GM19395 (cell line): ENCODE measurements around the gene CNTN1.
A peak's percentile ranks its signal among the peaks of the same experiment; 100 is the strongest.

ENCODE experiments used
- ATAC-seq: cut with Tn5 transposase; IDR thresholded peaks from one replicate; pipeline ENCODE4 v1.9.1; 2021; ENCODE audit warnings: mild to moderate bottlenecking, moderate library complexity; ENCODE audit not compliant: unreplicated experiment

The CNTN1 gene

DNA sequence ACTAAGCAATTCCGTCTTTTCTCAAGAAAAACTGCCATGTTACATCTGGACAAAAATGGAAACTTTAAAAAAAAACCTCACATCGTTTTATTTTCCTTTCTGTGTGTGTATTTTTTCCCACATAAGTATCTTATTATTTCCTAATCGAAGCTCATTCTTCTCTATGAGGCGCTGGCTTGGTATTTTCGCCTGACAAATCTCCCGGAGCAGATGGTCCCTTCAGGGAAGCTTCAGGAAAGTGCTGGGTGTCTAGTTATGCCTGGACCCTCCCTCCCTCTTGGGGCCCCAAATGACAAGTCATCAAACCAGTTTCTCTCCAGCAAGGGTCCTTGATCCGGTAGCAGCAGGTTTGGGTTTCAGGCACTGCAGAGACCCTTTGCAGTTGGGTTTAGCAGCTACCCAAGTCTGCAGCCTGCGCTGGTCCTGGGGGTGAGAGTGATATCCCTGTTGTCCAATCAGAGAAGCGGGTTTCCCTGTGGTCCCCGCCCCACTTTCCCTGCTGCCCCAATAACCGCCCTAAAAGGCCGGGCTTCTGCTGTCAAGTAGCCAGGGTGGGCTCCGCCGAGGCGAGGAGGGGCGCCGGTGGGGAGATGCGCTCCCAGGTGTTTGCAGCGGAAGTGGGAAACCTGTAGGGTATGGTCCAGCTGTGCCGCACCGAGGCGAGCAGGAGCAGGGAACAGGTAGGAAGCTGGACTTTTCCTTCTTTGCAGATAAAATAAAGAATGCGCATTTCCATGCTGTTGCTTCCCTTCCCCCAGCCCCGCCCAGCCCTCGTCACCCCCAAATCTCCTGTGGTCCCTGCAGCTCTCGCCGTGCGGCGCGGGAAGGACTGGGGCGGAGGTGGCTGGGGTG, at the start of gene CNTN1:
CNTN1 (plus strand) TSS at position 527 of the 852 bp plus-strand sequence.
- ATAC-seq: peak; percentile 90

GRCh38 chr12:40643506-40643905, 48.7 kb upstream of the CNTN1 start:
- ATAC-seq: no peak

- no peak for ATAC-seq
Observed at GRCh38 chr12:40643976-40644375, 48.3 kb upstream of the CNTN1 start.

DNA sequence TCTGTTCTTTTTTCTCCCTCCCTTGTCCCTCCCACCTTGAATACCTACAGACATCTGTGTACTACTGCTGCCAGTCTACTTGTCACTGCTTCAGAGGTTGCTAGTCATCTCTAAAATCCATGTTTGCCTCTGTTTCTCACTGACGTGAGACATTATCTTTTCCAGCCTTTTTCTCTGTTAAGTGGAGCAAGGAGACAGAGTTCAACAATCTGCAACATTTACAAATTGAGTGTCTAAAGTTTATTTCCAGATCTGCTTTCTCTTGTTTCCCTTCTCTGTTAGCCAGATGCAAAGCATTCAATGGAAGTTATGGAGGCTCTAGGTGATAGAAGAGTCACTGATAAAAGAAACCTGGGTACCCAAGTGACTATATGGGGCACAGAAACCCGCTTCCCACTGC, 47.5 kb upstream of the CNTN1 start:
- no peak for ATAC-seq

DNA sequence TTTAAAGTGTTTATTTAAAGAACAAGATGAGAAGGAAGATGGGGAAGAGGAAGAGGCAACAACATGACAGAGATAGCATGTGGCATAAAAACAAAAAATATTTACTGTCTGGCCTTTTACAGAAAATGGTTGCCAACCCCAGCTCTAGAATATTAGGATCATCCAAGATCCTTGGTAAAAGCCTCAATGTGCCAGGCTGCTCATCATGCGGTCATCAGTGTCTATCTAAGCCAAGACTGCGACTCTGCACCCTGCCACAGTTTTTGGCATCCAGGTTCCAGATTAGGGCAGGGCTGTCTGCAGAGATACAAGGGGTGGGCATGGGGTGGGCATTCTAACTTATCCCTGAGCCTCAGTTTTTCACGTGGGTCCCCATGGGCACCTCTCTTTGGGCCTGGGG, 46.9 kb upstream of the CNTN1 start:
- no peak for ATAC-seq

DNA sequence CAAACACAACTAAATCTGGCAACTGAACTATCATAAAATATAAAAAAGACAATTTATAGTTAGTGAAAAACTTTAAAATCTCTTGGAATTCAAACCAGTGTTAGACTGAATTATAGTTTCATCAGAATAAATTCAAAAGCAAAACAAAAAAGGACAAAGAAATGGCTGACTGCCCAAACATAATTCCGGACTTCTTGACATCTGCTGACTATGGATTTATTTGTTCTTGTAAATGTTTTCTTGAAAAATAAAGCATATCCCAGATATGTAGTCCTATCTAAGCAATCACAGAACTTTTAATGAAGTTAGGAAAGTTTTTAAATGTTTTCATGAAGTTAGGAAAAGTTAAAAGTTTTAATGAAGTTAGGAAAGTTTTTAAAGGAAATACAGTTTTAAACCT, 45.8 kb upstream of the CNTN1 start:
- ATAC-seq: no peak

DNA sequence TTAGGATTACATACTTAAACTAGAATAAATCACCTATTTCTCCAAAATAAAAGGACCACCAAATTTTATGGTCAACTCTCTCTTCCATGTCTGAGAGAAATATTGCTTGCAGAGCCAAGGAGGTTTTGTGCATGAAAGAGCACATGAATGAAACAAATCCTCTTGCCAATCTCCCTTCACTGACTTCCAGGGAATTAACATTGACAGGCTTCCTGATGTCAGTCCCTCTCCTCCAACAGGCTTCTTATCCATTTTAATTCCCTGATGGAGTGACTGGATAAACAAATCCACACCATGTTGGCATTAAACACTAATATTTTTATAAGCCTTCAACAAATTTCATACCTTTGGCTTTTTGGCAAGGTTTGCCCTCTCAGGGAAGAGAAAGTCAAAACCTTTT, 45.3 kb upstream of the CNTN1 start:
- no peak for ATAC-seq

DNA sequence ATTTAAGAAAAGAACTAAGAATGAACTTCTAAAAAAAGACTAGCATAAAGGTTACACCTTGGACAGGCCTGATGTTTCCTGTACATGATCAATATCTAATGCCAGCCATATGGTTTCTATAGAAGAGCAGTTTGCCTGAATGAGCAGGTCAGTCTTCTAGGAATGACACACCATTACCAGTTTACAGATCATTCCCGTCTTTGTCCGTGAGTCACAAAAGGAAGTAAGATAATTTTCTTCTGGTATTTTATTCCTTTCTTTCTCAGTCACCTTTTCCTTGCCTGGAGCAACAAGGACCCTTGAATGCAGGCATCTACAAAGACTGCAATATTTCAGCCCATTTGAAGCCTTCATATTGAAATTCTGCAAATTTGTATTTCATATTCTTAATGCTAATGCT, 44.6 kb upstream of the CNTN1 start:
- no peak for ATAC-seq

DNA sequence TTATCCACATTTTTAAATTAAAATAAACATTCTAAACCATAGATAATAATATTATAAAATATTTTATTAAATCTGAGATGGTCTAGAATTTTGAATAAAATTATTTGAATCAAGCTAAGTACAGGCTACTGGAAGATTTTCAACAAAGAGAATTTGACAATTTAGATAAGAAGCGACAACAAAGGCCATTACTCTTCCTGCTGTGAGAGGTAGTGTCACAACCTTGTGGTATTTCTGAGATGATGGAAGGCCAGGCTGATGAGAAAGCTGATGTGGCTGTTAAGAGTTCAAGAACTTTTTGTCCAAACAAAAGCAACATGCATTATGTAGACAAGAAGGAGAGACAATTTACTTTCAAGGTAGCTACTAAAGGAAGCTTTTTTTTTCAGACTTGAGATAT, 43.7 kb upstream of the CNTN1 start:
- ATAC-seq: no peak

DNA sequence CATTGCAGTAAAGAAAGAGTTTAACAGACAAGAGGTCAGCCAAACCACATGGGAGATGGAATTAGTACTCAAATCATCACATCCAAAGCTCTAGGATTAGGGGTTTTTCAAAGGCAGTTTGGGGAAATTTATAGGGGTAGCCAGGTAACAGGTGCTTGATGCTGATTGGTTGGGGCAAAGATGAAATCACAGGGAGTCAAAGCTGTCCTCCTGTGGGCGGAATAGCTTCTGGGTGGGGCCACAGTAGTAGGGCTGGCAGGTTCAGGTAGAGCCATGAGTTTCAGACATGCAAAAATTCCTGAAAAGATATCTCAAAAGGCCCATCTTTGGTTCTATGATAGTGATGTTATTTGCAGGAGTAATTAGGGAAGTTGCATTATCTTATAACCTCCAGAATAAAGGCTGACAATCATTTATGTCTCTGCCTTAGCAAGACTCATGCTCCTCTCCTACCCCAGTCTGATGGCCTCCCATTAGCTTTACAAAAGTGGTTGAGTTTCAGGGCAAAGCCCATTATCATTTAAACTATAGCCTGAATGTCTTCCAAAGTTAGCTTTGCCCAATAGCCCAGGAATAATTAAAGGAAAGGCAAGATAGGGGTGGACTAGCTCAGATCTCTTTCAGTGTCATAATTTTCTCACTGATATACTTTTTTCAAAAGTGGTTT, 42.1 kb upstream of the CNTN1 start:
- no peak for ATAC-seq

DNA sequence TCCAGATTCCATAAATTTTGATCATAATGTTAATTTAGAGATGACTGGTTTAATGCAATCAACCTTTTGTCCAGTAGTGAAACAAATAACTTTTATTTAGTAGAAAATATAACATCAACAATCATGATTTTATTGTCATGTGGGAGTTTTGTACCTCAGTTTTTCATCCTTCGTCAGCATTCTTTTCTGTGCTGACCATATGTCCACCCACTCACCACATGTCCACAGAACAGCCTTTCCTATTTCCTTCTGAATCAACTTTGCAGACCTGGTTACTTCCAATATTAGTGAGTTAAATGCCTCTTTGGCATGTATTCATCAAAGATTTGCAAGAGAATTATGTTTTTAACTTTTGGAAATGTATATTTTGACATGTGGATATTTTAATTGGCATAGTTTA, 36.8 kb upstream of the CNTN1 start:
- no peak for ATAC-seq

- ATAC-seq: no peak
Observed at GRCh38 chr12:40662366-40662765, 29.9 kb upstream of the CNTN1 start.

DNA sequence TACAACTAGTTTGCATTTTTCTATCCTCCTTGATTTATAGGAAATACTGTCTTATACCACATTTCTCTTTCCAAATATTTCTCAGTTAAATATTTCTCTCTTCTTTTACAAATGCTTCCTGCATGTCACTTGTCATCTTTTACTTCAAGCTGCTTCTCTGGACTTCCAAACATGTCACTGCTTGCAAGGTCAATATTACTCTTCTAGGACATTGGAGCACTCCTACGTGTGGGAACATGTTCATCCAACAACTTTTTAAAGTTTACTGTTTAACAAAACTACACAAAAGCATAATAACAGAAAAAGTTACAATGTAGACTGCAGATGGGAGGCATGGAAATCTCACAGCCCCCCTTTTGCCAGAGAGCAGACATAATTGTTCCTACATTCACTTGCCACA, 28.5 kb upstream of the CNTN1 start:
- no peak for ATAC-seq

GRCh38 chr12:40668099-40668529, 24.1 kb upstream of the CNTN1 start:
- no peak for ATAC-seq

DNA sequence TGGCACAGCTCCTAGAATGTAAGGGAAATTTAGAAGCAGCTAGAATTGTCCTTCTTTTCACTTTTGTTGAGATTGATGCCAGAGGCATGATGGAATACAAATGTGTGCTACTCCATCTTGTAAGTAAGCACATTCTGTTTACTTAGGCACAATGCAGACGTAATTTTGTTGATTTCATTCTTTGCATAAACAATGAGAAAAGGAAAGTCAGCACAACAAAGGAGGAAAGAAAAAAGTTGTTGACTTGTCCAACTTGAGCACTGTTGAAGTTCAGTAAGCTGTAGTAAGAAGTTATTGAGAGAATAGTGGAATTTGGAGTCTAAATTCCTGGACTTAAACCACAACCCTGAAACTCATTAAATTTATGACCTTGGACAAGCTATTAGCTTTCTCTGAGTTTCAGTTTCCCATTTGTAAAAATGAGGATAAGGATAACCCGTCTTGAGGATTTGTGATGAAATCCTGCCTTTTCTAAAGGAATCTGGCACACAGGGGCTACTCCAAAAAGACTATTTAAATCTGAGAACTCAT, 19.4 kb upstream of the CNTN1 start:
- no peak for ATAC-seq

DNA sequence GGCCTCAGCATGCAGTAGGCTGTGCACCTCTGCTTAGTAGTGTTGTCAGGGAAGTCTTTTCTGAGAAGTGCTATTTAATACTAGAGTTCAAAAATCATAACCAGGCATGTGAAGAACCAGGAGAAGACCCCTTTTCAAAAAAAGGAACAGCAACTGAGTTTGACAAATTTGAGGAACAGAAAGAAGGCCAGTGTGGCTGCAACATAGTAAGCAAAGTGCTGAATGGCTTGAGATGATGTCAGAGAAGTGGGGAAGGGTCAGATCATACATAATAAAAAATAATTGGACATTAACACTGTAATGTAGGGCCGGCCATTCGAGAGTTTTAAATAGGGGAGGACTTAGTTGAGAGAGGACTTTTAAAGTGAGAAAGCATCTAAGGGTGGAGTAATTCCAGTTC, 11.1 kb upstream of the CNTN1 start:
- ATAC-seq: peak; percentile 76

DNA sequence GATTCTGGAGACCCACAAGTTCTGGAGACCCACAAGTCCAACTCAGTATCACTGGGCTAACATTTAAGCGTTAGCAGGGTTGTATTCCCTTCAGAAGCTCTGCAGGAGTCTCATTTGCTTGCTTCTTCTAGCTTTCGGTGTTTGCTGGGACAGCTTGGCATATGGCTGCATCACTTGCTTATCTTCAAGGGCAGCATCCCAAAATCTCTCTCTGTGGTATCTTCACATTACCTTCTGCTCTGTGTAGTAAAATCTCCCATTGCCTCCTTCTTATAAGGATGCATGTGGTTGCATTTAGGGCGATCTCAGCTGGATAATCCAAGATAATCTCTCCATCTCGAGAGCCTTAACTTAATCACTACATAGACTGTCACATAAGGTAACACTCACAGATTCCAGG, 7.3 kb upstream of the CNTN1 start:
- no peak for ATAC-seq

- no peak for ATAC-seq
Observed at GRCh38 chr12:40688085-40688725, 4.0 kb upstream of the CNTN1 start.

- ATAC-seq: no peak
Observed at GRCh38 chr12:40689576-40689975, 2.7 kb upstream of the CNTN1 start.

- peak; percentile 15 for ATAC-seq
Observed at GRCh38 chr12:40692765-40693206, 547 bp downstream of the CNTN1 start.

DNA sequence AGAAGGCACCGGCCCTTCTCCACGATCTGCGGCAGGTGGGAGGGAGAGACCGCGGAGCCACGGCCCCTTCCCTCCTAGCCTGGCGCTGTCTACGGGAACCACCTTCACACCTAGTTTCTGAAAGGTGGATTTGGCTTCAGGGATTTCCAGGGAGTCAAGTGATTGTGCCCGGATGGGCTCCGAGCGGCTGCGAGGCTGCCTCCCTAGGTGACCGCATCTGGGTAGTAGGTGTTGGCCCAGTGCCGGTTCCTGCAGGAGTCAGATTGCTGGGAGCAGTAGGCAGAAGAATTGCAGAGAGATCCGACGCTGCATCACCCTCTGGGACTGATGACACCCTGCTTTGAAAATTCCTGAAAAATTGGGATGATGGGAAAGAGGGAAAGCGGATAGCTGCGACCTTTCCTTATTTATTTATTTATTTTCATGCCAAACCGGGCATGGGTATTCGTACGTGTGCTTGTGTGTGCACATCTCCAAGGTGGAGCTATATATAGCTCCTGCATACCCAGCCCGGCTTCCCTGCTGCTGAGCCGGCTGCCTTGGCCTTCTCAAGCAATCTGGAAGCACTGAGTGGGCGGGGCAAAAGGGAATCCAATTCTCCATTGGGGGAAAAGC, 1.1 kb downstream of the CNTN1 start:
- no peak for ATAC-seq
